Fibroblast of pulmonary artery (primary cell): ENCODE data around the gene JARID2.
A peak's percentile ranks its signal among the peaks of the same experiment; 100 is the strongest.
"Not testable (repeated sequence)": the region's sequence is repeated elsewhere in the genome, so short reads cannot be mapped to it uniquely, and the experiment has no call there.

Source experiments
- DNase-seq: peaks from one replicate; pipeline ENCODE4 v3.0.0-alpha.2; 2010; ENCODE audit warnings: low read depth
- H3K4me3 ChIP-seq: replicated peaks from 2 replicates; pipeline ENCODE4 v1.5.1; 2011; ENCODE audit warnings: low read depth, mild to moderate bottlenecking, control low read depth, low read length, moderate library complexity
- TF ChIP-seq, protein P1 (sequence below): IDR thresholded peaks from 2 replicates; pipeline ENCODE4 v1.5.1; 2011; ENCODE audit warnings: mild to moderate bottlenecking, control low read depth, low read length, inconsistent platforms; ENCODE audit errors: missing control alignments

Gene JARID2

DNA sequence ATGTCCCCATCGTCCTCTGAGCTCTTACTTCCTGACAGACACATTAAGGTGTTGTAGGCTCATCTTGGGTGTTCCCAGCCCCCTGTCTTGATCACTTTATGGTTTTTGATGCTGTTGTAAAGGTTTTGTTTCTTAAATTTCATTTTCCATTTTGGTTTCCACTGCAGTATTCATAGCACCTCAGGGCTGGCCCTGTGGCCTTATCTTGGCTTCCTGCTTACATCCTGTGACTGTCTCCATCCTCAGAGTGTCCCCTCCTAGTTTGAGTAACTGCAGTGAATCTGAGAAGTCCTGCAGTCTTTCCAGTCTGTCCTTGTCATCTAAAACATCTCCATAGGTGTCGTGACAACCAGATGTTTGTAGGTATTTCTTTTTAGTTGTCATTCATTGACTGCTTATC lies 50.9 kb downstream of the JARID2 start:
- no peak for DNase-seq
- no peak overlapping the region for H3K4me3 ChIP-seq
- TF ChIP-seq, protein P1, sequence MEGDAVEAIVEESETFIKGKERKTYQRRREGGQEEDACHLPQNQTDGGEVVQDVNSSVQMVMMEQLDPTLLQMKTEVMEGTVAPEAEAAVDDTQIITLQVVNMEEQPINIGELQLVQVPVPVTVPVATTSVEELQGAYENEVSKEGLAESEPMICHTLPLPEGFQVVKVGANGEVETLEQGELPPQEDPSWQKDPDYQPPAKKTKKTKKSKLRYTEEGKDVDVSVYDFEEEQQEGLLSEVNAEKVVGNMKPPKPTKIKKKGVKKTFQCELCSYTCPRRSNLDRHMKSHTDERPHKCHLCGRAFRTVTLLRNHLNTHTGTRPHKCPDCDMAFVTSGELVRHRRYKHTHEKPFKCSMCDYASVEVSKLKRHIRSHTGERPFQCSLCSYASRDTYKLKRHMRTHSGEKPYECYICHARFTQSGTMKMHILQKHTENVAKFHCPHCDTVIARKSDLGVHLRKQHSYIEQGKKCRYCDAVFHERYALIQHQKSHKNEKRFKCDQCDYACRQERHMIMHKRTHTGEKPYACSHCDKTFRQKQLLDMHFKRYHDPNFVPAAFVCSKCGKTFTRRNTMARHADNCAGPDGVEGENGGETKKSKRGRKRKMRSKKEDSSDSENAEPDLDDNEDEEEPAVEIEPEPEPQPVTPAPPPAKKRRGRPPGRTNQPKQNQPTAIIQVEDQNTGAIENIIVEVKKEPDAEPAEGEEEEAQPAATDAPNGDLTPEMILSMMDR = no peak

- not testable (repeated sequence) for H3K4me3 ChIP-seq, DNase-seq
Measured at GRCh38 chr6:15297167-15297566, 51.3 kb downstream of the JARID2 start.

DNA sequence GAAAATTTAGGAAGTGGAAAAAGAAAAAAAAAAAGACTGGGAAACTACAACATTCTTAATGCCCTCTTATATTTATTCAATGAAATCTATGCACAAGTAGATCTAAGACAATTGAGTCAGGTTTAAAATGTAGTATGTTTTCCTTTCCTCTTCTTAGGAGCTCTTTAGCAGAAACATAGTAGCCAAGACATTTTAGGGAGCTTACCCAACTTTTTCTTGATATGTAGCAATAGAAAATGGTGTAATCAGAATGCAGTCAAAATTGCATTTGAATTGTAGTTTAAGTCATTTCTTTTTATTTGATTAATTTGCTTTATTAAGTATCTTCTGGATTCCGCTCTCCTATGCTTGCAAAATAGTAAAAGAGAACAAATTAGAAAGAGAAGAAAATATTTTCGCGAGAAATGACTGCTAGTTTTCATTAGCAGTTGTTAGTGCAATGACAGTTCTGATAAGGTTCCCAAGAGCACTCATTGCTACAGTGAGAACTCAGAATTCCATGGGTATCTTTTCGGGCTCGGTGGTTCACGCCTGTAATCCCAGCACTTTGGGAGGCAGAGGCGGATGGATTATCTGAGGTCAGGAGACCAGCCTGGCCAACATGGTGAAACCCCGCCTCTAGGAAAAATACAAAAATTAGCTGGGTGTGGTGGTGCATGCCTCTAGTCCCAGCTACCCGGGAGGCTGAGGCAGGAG lies 52.2 kb downstream of the JARID2 start:
- peak; percentile 63 for DNase-seq
- TF ChIP-seq, protein P1 = no peak

DNA sequence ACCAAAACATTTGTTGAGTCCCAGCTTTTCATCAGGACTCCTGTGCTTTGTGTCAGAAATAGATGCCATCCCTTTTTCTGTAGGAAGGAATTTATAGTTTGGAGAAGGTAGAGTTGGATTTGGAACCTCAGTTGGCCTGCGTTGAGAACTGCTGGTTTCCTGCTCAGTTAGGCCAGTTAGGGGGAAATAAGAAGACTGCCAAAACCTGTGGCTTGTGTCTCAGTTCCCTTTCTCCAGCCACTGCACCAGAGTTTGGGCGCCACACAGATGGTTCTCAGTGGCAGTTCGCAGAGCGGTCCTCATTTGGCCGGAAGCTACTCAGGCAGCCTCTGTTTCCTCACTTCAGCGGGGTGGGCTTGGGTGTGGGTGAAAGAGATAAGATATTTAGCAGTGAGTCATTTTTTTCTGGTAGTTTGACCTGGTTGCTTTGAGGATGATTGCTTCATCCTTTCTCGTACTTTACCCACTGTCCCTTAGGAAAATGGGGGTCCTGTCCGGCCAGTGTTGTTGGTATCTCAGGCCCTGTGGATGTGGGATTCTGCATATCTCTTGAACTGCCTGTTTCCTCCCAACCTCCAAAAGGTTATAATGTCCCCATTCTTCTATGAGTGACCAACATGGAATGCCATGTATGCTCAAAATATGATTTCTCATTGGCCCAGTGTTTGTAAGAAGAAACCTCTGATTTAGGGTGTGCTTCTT lies 53.7 kb downstream of the JARID2 start:
- DNase-seq = peak; percentile 51
- no peak overlapping the region for H3K4me3 ChIP-seq
- TF ChIP-seq, protein P1 = no peak

More for the DNA sequence above, 52.2 kb downstream of the JARID2 start:
- no peak overlapping the region for H3K4me3 ChIP-seq

DNA sequence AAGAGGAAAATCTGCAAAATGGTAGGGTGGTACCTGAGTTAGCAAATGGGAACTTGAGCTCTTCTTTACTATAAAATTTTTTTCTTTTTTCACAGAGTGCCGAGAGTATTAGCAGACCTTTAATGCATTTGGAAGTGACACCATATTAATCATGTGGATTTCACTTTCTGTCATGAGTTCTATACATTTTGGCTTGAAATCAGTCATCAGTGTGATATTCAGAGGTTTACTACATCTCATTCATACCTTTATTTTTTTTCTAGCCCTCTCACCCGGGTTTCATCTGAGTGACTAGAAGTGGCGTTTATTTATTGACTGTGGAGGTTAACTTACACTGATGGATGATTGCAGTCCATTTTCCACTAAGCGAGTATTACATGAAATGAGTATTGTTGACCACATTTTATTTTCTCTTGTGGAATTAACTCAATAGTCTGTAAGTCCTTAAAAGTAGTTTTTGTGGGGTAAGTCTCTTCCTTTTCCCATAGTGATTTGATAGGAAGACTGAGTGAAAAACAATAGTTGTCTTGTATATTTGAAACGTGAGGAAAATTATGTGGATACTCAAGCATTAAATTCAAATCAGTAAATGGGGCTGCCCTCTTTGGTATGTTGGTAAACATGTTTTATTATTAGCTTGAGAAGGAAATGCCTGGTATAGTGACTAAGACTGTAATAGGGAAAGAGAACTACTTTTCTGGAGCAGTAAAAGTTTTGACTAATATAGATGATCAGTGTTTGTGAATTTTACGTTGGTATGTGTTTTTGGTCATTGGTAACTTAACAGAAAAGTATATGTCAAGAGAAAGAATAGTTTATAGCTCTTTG lies 55.5 kb downstream of the JARID2 start:
- TF ChIP-seq, protein P1 = no peak
- no peak overlapping the region for H3K4me3 ChIP-seq
- no peak for DNase-seq

- no peak for DNase-seq
- TF ChIP-seq, protein P1 = no peak
- H3K4me3 ChIP-seq = no peak overlapping the region
Measured at GRCh38 chr6:15303162-15303919, 57.5 kb downstream of the JARID2 start.
